HG02884 (cell line): ENCODE measurements around the gene NCR2.

Source experiments
- ATAC-seq: cut with Tn5 transposase; IDR thresholded peaks from one replicate; pipeline ENCODE4 v1.9.1; 2021; ENCODE audit warnings: mild to moderate bottlenecking, moderate library complexity; ENCODE audit not compliant: unreplicated experiment

The NCR2 gene

DNA sequence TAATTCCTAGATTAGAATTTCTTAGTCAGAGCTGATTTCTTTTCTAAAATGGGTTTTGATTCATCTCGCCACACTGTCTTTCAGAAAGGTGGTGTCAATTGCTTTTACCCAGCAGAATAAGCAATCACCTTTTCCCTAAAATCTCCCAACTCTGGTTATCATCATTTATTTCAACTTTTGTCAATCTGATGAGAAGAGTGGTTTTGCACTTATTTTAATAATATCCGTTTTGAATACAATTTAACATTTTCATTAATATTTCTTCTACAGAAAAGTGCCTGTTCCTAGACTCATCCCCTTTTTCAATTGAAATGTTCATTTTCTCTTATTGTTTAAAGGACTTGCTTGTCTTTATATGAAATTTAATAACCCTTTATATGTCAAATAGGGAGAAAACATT is 8.2 kb upstream of the NCR2 start:
- no peak for ATAC-seq

DNA sequence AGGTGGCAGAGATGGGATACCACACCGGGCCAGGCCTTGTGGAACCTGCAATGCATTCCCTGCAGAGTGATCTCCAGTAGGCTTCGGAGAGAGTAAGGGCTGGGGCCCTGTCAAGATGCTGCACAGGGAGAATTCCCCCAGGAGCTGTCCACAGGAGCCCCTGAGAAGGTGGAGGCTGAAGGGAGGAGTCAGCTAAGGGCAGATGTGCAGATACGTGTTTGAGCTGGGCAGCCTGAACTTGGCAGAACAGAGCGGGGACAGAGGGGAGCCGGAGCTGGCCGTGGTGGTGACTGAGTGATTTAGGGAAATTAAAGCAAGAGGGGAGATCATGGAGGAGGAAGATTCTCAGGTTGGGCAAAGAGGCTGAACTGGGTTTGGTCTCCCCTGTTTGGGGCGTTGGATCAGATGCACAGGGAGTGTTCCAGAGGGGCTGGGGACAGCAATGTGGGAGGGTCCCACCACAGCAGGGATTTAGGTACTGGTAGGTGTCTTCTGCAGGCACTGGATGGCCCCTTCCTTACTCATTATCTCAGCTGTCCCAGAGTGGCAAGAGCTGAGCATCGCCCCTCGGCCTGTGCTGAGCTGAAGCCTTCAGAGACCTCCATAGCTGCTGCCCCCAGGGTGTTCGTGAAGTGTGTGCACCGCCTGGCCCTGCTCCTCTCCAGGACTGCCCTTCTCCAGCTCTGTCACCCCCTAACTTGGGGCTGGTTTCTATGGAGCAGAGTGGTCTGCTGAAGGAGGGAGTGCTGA is 3.8 kb upstream of the NCR2 start:
- no peak for ATAC-seq

DNA sequence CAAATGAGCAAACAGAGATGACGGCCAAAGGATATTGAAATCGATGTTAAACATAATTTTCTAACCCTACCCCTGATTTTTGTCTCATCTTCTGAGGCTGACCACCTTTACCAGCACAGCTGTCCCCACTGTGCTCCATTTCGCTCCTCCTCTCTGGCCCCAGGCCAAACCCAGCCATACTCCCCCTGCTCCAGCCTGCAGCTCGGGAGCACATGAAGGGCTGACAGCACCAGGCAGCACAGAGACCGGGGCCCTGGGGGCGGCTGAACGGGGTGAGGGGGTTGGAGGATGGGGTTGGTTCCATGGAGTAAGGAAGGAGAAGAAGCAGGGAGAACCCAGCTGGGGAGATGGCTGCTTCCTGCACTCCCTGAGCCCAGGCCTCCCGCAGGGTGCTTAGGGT is 3.2 kb upstream of the NCR2 start:
- ATAC-seq, result no peak

DNA sequence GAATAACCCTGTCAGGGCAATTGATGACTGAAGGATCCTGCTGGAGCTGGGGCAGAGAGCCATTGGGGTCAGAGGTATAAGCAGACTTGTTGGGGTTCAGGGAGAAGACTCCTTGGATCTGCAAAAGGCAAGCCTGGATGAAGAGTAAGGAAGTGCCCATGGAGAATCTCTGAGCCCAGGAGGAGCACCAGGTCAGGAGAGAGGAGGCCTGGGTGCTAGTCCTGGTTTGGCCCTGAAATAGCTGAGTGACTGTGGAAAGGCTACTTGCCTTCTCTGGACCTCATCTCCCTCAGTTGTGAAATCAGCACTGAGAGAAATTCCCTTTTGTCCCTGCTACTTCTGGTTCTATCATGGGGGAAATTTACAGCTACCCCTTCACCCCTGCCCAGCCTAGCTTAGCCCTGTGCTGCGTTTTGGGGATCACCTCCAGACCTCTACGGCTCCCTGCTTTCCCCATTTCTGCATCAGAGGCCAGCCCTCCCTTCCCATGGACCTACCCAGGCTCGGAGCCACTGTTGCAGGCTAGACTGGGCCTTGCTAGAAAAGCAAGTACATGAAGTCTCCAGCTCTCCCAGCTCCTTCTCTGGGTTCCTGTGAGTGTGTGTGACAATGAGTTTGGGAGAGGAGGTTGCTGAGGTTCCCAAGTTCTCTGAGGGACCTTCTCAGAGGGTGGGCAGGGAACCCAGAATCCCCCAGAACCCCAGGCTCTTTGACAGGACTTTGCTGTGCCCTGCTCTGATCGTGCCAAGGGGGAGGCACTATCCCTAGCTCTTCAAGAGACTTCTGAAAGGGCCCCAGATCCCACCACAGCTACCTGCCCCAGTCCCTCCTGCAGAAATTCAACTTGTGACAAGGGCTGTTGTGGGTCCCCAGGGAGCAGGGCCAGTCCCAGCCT is 2.3 kb upstream of the NCR2 start:
- no peak for ATAC-seq

DNA sequence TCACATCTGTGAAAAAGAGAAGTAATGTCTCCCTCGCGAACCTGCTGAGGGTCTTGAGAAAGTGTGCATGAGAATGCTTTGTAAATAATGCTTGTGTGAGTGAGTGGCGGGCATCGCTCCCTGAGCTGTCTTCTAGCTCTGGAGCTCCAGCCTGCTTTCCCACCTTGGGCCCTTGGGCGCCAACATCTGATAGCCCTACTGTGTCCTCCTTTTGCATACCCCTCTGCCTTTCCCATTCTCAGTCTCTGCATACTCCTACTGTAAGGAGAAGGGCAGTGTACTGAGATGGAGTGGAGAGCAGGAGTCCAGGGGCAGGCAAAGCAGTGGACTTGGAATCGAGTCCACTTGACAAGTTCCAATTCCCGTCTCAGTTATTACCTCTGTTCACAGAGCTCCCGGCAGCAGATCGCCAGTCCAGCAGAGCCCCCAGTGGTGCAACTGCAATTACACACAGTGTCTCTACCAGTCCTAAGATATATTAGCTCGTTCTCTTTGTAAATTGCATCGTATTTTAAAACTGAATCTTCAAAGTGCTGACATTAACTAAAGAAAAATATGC is 847 bp upstream of the NCR2 start:
- ATAC-seq, result no peak

DNA sequence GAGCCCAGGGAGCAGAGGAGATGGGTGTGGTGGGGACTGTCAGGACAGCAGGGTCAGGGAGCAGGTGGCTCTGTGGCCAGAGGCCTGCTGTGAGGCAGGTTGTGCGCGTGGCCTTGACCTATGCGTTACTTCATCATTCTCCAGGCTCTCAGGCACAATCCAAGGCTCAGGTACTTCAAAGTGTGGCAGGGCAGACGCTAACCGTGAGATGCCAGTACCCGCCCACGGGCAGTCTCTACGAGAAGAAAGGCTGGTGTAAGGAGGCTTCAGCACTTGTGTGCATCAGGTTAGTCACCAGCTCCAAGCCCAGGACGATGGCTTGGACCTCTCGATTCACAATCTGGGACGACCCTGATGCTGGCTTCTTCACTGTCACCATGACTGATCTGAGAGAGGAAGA is 535 bp downstream of the NCR2 start:
- no peak for ATAC-seq

DNA sequence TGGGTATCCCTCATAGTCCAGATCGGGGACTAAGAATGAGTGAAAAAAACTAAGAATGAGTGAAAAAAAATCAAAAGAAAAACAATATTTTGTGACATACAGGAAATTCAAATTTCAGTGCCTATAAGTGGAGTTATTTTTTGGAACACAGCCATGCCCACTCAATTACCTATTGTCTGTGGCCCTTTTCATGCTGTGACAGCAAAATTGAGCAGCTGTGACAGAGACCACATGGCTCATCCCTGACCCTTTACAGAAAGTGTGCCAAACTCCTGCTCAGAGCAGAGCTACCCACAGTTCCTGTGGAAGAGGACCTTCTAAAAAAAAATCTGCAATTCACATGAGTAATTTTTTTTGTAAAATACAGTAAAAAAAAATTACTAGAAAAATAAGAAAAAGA is 1.4 kb downstream of the NCR2 start:
- no peak for ATAC-seq

DNA sequence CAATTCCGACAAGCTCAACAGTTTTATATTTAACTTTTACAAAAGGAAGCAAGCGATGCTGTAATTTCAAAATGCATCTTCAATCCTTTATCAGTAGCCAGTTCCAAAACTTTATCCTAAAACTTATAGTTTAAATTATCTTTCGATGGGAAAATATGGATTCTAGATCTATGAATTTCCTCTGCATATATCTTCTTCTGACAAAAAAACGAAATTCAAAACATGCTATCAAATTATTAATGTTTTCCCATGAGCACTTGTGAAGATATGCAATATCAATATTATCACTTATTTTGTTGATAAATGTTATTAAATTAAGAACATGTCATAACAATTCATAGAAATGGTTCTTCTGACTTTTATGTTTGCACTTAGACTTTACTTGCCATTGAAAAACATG is 2.3 kb downstream of the NCR2 start:
- ATAC-seq, result no peak

DNA sequence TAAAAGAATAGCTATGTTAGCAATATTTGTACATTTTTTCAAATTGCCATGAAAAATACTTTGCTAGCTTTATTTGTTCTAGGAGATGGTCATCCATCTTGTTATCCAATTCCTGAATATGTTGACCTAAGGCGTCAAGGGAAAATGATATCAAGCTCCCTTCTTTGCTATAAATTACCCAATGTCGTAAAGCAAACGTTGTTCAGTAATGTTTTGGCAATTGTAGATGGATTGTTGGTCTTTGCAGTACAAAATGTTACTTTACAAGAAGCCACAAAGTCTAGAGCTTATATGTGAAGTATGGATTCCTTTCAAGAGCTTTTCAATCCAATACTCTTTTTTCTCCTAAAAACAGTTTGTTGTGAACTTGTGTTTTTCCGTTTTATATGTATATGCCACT is 3.3 kb downstream of the NCR2 start:
- no peak for ATAC-seq

DNA sequence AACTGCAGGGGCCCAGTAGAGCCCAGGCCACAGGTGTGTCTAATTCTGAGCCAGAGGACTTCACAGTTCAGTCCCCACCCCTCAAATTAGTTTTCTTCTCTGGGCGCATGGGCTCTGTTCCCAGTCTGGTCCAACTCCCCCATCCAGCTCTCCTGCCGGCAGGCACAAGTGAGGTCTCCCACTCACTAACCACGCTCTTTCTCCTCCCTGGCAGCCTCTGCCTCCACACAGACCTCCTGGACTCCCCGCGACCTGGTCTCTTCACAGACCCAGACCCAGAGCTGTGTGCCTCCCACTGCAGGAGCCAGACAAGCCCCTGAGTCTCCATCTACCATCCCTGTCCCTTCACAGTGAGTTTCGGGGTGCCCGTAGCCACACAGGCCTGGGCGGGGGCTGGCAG is 6.2 kb downstream of the NCR2 start:
- no peak for ATAC-seq

DNA sequence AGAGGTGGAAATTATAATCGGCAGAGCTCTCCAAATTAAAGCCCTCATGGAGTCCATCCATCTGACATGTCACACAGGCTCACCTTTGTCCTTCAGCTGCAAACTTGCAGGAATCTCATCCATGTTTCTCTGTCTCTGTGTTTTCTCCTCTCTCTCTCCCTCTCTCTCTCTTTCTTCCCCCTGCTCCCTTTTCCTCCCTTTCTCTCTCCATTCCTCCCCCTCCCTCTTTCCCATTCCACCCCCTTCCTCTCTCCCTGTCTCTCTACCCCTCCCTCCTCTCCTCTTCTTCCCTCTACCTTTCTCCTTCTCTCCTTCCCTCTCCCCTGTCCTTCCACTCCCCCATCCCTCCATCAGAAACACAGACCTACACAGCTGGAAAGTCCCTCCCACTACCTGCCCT is 6.8 kb downstream of the NCR2 start:
- ATAC-seq, result no peak

DNA sequence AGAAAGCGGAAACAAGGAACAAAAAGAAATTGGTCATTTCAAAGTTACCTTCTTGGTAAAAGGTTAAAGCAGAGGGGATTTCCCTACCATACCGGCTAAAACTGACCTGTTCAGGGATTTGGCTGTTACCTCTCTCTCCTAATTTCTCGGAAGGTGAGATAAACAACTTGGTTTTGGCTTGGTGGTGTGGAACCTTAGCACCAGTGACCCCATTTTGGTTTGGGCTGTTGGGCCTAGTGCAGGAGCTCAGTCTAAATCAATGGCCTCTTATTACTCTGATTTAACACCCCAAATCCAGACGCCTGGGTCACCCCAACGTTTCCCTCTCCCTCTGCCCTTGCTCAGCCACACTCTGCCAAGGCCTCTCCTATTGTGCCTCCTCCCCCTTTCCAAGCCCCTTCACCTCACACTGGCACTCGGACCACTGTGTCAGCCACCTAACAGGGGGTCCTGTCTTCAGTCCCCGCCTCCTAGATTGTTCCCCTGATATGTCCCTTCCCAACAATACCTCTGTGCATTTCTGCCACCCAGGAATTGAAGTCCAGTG is 8.3 kb downstream of the NCR2 start:
- ATAC-seq, result no peak

DNA sequence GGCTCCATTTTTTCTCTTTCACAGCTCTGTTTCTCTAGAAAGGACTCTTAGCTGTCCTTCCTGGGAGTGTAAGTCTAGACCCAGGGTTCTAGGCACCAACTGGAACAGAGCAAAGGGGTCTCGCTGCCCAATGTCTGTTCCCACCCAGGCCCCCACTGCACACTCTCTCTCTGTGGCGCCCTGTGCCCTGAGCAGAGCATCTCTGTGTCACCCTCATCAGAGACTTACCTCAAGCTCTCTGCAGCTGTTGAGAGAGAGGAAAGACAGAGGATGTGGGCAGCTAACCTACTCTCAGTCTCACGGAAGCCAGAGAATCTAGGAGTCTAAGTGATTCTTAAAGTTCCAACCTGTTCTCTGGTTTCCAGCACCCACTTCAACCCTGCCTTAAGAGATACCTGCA is 9.5 kb downstream of the NCR2 start:
- no peak for ATAC-seq

DNA sequence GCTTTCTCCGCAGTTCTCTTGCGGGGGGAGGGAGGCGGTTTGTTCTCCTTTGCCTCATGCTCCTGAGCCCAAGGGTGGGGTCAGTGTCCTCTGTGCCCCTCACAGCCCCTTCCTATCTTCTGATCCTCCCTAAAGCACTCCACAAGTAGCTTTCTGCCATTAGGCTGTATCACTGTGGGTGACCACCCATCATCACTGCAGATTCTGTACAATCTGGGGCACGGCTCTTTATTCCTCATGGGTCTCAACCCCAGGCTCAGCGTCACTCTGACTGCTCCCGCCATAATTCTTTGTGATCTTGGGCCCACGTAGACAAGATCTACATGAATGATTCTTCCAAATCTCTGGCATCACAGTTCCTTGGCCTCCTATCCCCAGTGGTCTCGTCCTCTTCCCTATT is 10.5 kb downstream of the NCR2 start:
- ATAC-seq, result no peak

DNA sequence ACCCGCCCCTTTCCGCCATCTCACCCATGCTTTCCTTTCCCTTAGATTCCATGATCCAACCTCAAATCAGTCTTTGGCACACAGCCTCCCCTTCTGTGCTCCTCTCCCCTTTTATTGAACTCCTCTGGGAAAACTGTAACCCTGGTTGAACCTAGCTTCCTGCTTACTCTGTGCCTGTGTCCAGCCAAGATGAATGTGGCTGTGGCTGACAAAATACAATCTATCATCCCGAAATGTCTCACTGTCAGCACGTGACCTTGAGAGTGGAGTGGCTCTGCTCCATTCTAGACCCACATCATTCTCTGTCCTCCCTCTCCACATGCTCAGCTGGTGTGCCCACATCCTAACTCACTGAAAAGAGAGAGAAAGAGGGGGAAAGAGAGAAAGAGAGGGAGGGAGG is 11.0 kb downstream of the NCR2 start:
- ATAC-seq, result no peak

DNA sequence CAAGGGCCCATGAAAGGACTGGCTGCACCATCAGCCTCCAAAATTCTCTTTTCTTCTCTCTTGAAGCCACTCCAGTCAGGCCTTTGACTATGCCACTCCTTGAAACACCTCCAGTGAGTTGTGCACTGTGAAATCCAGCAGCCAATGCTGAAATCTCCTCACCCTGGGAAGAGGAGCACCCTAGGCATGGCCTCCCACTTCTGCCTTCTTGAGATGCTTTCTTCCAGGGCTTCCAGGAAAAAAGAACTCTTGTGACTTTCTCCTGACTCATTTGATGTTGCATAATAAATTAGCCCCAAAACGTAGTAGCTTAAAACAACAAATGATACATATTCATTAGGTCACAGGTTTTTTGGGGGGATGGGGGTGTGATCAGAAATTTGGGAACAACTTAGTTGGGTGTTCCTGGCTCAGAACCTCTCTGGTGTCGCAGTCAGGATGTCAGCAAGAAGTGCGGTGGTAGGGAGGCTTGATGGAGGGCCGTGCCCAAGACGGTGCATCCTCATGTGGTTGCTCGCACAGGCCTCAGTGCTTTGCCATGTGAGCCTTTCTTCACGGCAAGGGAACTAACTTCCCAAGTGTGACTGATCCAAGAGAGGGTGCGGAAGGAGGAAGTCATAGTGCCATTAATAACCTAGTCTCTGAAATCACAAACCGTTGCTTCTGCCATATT is 12.1 kb downstream of the NCR2 start:
- ATAC-seq, result no peak

DNA sequence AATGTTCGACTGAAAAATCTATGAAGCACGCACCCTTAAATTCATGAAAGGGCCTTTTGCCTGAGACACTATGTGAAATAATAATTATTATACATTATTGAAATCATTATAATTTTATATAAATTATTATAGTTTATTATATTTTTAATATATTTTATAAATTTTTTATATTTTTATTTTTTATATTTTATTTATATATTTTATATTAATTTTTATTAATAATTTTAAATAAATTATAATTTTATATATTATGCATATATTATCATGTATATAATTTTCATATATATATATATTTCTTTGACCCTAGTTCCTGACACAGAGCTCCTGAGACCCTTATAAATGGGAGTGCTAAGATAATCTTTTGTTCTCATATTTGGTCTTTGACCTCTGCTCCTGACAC is 13.5 kb downstream of the NCR2 start:
- ATAC-seq, result no peak

DNA sequence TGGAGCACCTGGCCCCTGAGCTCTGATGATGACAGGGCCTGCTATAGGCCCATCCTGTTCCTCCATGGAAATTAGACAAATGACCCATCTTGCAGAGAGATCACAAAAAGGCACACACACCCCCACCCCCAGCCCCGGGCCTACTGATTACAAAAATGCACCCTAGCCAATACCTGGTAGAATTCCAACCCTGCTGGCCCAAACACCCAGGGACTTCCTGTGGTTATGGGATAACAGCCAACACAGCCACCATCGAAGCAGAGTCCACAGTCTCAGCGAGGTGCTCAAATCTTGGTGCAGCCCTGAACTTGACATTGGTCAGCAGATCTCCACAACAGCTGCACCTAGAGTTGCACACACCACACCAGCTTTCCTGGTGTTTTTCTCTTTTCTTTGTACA is 17.0 kb downstream of the NCR2 start:
- ATAC-seq, result no peak

DNA sequence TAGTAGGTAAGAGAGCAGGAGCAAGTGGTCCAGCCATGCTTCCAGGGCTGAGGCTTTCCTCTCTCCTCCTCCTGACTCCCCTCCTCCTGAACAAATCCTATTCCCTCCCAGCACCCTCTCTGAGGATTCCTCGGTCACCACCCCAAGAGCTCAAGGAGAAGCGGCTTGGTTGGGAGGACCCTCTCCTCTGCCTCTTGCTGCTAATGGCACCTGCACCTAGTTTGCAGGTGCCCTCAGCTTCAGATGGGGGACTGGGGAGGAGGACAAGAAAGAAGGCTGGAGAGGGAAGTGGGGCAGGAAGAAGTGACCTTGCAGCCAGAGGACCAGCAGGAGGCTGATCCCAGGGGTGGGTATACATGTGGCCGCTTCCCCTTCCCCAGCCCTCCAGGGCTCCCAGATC is 17.5 kb downstream of the NCR2 start:
- ATAC-seq, result no peak

DNA sequence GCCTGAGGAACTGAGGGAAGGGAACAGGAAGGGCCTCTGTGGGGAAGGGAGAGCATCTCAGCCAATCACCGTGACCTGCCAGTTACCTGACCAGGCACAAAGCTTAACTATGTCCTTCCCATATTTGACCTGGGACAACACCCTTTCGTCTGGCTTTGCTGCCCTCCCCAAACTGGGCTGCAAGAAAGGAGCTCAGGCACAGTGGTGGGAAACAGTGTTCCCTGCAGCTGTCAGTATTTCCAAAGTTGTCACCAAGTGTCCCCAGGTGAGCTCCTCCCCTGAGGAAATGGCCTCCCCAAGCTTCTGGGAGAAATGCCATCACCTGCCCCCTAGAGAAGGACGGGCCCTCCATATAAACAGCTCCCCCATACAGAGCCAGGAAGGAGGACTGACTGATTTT is 17.9 kb downstream of the NCR2 start:
- no peak for ATAC-seq

DNA sequence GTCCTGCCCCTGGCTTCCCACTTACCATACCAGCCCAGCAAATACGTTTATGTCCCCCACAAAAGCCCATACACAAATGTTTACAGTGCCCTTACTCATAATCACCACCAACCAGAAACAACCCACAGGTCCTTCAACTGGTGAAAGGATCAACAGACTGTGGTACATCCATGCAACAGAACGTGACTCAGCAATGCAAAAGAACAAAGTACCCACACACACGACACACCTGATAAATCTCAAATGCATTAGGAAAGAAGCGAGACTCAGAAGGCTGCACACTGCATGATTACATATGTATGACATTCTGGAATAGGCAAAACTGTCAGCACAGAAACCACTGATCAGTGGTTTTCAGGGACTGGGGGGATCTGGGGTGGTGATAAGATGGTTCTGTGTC is 20.5 kb downstream of the NCR2 start:
- no peak for ATAC-seq
